Glutamatergic neuron (in vitro differentiated cells): Measurements from ENCODE around the gene ERLIN1. TPM values are rescaled to one million over a fixed set of nuclear protein-coding genes. Genes with fewer than 3 reads are reported as not detected.

Experiments used
- DNase-seq: peaks from one replicate; pipeline ENCODE4 v3.0.0; 2022
- H3K27ac Mint-ChIP-seq: one replicate; pipeline ENCODE4 v1.8.0; 2020; ENCODE audit warnings: mild to moderate bottlenecking, mixed read lengths, inconsistent platforms; ENCODE audit not compliant: unreplicated experiment
- H3K27me3 Mint-ChIP-seq: one replicate; pipeline ENCODE4 v1.8.0; 2020; ENCODE audit warnings: mild to moderate bottlenecking, moderate library complexity, mixed read lengths, inconsistent platforms; ENCODE audit not compliant: unreplicated experiment
- H3K36me3 Mint-ChIP-seq: one replicate; pipeline ENCODE4 v1.8.0; 2020; ENCODE audit warnings: mild to moderate bottlenecking, mixed read lengths, inconsistent platforms; ENCODE audit not compliant: unreplicated experiment
- H3K4me1 Mint-ChIP-seq: one replicate; pipeline ENCODE4 v1.8.0; 2020; ENCODE audit warnings: mild to moderate bottlenecking, low read depth, mixed read lengths, inconsistent platforms; ENCODE audit not compliant: unreplicated experiment
- H3K4me3 Mint-ChIP-seq: one replicate; pipeline ENCODE4 v1.8.0; 2020; ENCODE audit warnings: mild to moderate bottlenecking, mixed read lengths, inconsistent platforms; ENCODE audit not compliant: unreplicated experiment
- H3K9me3 Mint-ChIP-seq: one replicate; pipeline ENCODE4 v1.8.0; 2020; ENCODE audit warnings: mild to moderate bottlenecking, moderate library complexity, mixed read lengths, inconsistent platforms; ENCODE audit not compliant: unreplicated experiment
- total RNA-seq: library from RNA; stranded (reverse); fragmentation: NEBNext Ultra II Directional; extraction: Animal tissue kit (Norgen Biotek cat#: 25700); gene quantifications from one replicate; pipeline ENCODE4 v1.2.1, GENCODE V29; 2021; ENCODE audit not compliant: unreplicated experiment
- TF ChIP-seq, protein P1 (sequence below): fragments of 200-600 bp; sonication (generic); IDR thresholded peaks from one replicate; pipeline ENCODE4 v1.5.0; 2021; ENCODE audit not compliant: partially characterized antibody, unreplicated experiment

Gene ERLIN1
- total RNA-seq, 1 donor from 2014 or later: 7.6 TPM

- TF ChIP-seq, protein P1, sequence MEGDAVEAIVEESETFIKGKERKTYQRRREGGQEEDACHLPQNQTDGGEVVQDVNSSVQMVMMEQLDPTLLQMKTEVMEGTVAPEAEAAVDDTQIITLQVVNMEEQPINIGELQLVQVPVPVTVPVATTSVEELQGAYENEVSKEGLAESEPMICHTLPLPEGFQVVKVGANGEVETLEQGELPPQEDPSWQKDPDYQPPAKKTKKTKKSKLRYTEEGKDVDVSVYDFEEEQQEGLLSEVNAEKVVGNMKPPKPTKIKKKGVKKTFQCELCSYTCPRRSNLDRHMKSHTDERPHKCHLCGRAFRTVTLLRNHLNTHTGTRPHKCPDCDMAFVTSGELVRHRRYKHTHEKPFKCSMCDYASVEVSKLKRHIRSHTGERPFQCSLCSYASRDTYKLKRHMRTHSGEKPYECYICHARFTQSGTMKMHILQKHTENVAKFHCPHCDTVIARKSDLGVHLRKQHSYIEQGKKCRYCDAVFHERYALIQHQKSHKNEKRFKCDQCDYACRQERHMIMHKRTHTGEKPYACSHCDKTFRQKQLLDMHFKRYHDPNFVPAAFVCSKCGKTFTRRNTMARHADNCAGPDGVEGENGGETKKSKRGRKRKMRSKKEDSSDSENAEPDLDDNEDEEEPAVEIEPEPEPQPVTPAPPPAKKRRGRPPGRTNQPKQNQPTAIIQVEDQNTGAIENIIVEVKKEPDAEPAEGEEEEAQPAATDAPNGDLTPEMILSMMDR: no peak
- Mint-ChIP-seq H3K9me3 (no peaks in the 10 kb centered on the region), H3K4me3 (no peak overlapping the region), H3K36me3 (peaks cover 9% of the 10 kb centered on the region), H3K4me1 (no peaks in the 10 kb centered on the region), H3K27ac (no peak overlapping the region), H3K27me3 (no peaks in the 10 kb centered on the region)
- DNase-seq: no peak
Measured at GRCh38 chr10:100174699-100175677, 10.8 kb downstream of the ERLIN1 start.

GRCh38 chr10:100173035-100173434 lies 12.8 kb downstream of the ERLIN1 start:
- TF ChIP-seq, protein P1: no peak
- no peaks in the 10 kb centered on the region for H3K4me1 Mint-ChIP-seq
- H3K27ac Mint-ChIP-seq: no peak overlapping the region
- no peak for DNase-seq
- H3K4me3 Mint-ChIP-seq: no peak overlapping the region
- H3K27me3 Mint-ChIP-seq: no peaks in the 10 kb centered on the region
- peaks cover 1% of the 10 kb centered on the region for H3K9me3 Mint-ChIP-seq
- peaks cover 9% of the 10 kb centered on the region for H3K36me3 Mint-ChIP-seq

- Mint-ChIP-seq H3K36me3 (peaks cover 9% of the 10 kb centered on the region), H3K27ac (no peak overlapping the region), H3K4me1 (no peaks in the 10 kb centered on the region)
Measured at GRCh38 chr10:100172349-100172748, 13.5 kb downstream of the ERLIN1 start.

DNA sequence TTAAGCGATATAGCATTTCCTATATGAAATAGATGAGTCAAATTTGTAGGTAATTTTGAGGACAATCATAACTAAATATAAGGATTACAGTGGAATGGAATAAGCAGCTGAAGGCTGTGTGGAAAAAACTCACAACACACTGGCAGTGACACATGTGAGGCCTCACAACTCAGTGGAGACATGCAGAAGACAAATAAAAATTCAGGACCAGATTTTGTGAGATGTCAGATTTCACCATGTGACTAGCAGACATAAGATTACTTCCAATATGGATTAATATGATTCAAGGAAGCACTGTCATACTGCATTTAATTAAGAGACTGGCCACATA lies 17.6 kb downstream of the ERLIN1 start:
- H3K9me3 Mint-ChIP-seq: peaks cover 1% of the 10 kb centered on the region
- no peaks in the 10 kb centered on the region for H3K4me1 Mint-ChIP-seq
- no peak overlapping the region for H3K27ac Mint-ChIP-seq
- TF ChIP-seq, protein P1: no peak
- DNase-seq: no peak
- no peaks in the 10 kb centered on the region for H3K27me3 Mint-ChIP-seq
- H3K36me3 Mint-ChIP-seq: peaks cover 9% of the 10 kb centered on the region
- H3K4me3 Mint-ChIP-seq: no peak overlapping the region

More at GRCh38 chr10:100172349-100172748, 13.5 kb downstream of the ERLIN1 start:
- H3K9me3 Mint-ChIP-seq: peaks cover 1% of the 10 kb centered on the region
- no peaks in the 10 kb centered on the region for H3K27me3 Mint-ChIP-seq
- H3K4me3 Mint-ChIP-seq: no peak overlapping the region
- DNase-seq: no peak
- TF ChIP-seq, protein P1: no peak
